ENCODE results near the gene WBP4. TPM values are rescaled to one million over a fixed set of nuclear protein-coding genes. Genes with fewer than 3 reads are reported as not detected.

Gene WBP4
- polyA plus RNA-seq, 1 of the 3 experiments (the other 2 are of a cell fraction), result 6.4 TPM

GRCh38 chr13:41075034-41075433 lies 13.7 kb downstream of the WBP4 start (continued):
- TF ChIP-seq REST (IDR thresholded peaks at IDR 0.05; ENCODE audit: low read depth, low read length) (no peak), RAD21 (IDR thresholded peaks at IDR 0.05; ENCODE audit: low read length) (peak; percentile 84), NRF1 (IDR thresholded peaks at IDR 0.05; ENCODE audit: low read depth, low read length) (no peak), JUND (IDR thresholded peaks at IDR 0.05) (no peak), RXRA (IDR thresholded peaks at IDR 0.05; ENCODE audit: borderline replicate concordance, low read depth) (no peak), SMC3 (IDR thresholded peaks at IDR 0.05; ENCODE audit: low read depth, low read length) (peak; percentile 51), FOXM1 (IDR thresholded peaks at IDR 0.05; ENCODE audit: low read depth) (no peak), MXI1 (IDR thresholded peaks at IDR 0.05; ENCODE audit: low read depth, low read length) (no peak), EZH2phosphoT487 (IDR thresholded peaks at IDR 0.05; ENCODE audit: borderline replicate concordance, low read depth) (no peak), ZBTB33 (IDR thresholded peaks at IDR 0.05; ENCODE audit: borderline replicate concordance, low read depth) (no peak)
- TF ChIP-seq, protein P1, sequence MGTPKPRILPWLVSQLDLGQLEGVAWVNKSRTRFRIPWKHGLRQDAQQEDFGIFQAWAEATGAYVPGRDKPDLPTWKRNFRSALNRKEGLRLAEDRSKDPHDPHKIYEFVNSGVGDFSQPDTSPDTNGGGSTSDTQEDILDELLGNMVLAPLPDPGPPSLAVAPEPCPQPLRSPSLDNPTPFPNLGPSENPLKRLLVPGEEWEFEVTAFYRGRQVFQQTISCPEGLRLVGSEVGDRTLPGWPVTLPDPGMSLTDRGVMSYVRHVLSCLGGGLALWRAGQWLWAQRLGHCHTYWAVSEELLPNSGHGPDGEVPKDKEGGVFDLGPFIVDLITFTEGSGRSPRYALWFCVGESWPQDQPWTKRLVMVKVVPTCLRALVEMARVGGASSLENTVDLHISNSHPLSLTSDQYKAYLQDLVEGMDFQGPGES (IDR thresholded peaks at IDR 0.05; ENCODE audit: low read depth, low read length), result no peak

GRCh38 chr13:41075485-41075884 lies 14.2 kb downstream of the WBP4 start:
- Histone ChIP-seq H4K20me1 (ENCODE audit: insufficient read depth) (no peaks in the 10 kb centered on the region), H3F3A (replicated peaks; ENCODE audit: insufficient read depth) (peaks cover 3% of the 10 kb centered on the region), H3K4me3 (ENCODE audit: low read depth in 2 of 2, low read length in 1 of 2) (no peak overlapping the region), H3K79me2 (ENCODE audit: insufficient read depth) (no peaks in the 10 kb centered on the region), H3K4me1 (ENCODE audit: control insufficient read depth in 1 of 2, insufficient read depth in 2 of 2, low read depth in 1 of 2, low read length in 1 of 2) (no peaks in the 10 kb centered on the region), H3K36me3 (replicated peaks in 1 of 2; ENCODE audit: control insufficient read depth in 1 of 2, insufficient read depth in 2 of 2, low read length in 1 of 2) (peaks cover 41 to 83% of the 10 kb centered on the region in 2 experiments), H2AFZ (ENCODE audit: low read depth) (no peak overlapping the region), H3K9me3 (no peaks in the 10 kb centered on the region), H3K9ac (no peak overlapping the region), H3K27me3 (ENCODE audit: insufficient read depth) (no peaks in the 10 kb centered on the region), H3K9me2 (no peaks in the 10 kb centered on the region), H3K27ac (ENCODE audit: low read depth in 2 of 2, low read length in 1 of 2) (no peak overlapping the region), H3K4me2 (no peak overlapping the region)
- ChIA-PET POLR2A (no interaction called here), CTCF (no interaction called here)
- WGBS (ENCODE audit: low lambda C conversion rate), result 96% methylated on average over 7 of the region's 7 CpGs
- DNase-seq, result no peak
- TF ChIP-seq, protein P2, sequence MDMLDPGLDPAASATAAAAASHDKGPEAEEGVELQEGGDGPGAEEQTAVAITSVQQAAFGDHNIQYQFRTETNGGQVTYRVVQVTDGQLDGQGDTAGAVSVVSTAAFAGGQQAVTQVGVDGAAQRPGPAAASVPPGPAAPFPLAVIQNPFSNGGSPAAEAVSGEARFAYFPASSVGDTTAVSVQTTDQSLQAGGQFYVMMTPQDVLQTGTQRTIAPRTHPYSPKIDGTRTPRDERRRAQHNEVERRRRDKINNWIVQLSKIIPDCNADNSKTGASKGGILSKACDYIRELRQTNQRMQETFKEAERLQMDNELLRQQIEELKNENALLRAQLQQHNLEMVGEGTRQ (IDR thresholded peaks at IDR 0.05; ENCODE audit: borderline replicate concordance, low read depth, low read length), result no peak
- TF ChIP-seq, protein P1 (IDR thresholded peaks at IDR 0.05; ENCODE audit: low read depth, low read length), result no peak
- TF ChIP-seq YY1 (IDR thresholded peaks at IDR 0.05; ENCODE audit: low read depth), result no peak
- no peak for TF ChIP-seq MEF2A (IDR thresholded peaks at IDR 0.05; ENCODE audit: borderline replicate concordance, low read depth)
- TF ChIP-seq RAD21 (IDR thresholded peaks at IDR 0.05; ENCODE audit: low read length), result no peak
- no peak for TF ChIP-seq POLR2AphosphoS5 (IDR thresholded peaks at IDR 0.05; ENCODE audit: low read depth, low read length)
- TF ChIP-seq SIN3A (IDR thresholded peaks at IDR 0.05; ENCODE audit: borderline replicate concordance, low read depth, low read length), result no peak
